Measurements from ENCODE around the gene TTC7B. TPM values are rescaled to one million over a fixed set of nuclear protein-coding genes. Genes with fewer than 3 reads are reported as not detected.

The TTC7B gene
- total RNA-seq, 1 experiment from 2014 or later: 40.9 TPM

DNA sequence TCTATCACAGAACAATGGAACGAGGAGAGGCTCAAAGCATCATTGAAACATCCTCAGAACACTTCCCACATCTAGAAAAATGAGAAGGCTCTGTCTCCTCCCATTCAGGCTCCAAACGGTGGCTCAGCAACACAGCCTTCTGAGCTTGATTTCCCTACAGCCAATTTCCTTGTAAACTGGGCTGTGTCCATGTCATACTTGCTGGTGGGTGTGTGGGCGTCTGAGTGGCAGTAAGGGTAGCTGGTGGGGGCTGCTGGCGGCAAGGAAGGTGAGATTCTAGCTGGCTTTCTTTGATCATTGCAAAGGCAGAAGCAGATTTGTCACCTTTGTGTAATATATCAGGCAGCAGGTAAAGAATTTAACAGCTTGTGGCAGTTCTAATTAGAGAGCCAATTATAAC, 255.7 kb downstream of the TTC7B start:
- BruUV-seq (replicated peaks): no TSS peak
- ChIA-PET POLR2A (no interaction called here), CTCF (no interaction called here)
- Histone ChIP-seq H3K36me3 (ENCODE audit: control insufficient read depth, insufficient read depth, low read length) (no peaks in the 10 kb centered on the region), H3K27me3 (ENCODE audit: control insufficient read depth, insufficient read depth, low read length) (no peaks in the 10 kb centered on the region), H3K27ac (ENCODE audit: low read length) (no peak overlapping the region), H3K9me3 (ENCODE audit: control insufficient read depth, insufficient read depth, low read depth, low read length) (no peaks in the 10 kb centered on the region), H3K4me3 (ENCODE audit: low read depth in 2 of 2, low read length in 2 of 2) (no peak overlapping the region), H3K4me1 (ENCODE audit: control insufficient read depth, insufficient read depth, low read length) (peaks cover 3% of the 10 kb centered on the region; the same call in 1 of the 2 replicates)
- in situ Hi-C loops (cut with HindIII; ENCODE audit: low pct_unique_long_range_greater_than_20kb, low sequenced_read_pairs): no loop called here
- no peak for ATAC-seq
- intact Hi-C loops (cut with micrococcal nuclease; ENCODE audit: unreplicated experiment): no loop called here
- DNase-seq (ENCODE audit: low read depth, low spot score): no peak
- TF ChIP-seq TCF7L2 (IDR thresholded peaks at IDR 0.05; ENCODE audit: low read depth, low read length): no peak
- TF ChIP-seq, protein P1, sequence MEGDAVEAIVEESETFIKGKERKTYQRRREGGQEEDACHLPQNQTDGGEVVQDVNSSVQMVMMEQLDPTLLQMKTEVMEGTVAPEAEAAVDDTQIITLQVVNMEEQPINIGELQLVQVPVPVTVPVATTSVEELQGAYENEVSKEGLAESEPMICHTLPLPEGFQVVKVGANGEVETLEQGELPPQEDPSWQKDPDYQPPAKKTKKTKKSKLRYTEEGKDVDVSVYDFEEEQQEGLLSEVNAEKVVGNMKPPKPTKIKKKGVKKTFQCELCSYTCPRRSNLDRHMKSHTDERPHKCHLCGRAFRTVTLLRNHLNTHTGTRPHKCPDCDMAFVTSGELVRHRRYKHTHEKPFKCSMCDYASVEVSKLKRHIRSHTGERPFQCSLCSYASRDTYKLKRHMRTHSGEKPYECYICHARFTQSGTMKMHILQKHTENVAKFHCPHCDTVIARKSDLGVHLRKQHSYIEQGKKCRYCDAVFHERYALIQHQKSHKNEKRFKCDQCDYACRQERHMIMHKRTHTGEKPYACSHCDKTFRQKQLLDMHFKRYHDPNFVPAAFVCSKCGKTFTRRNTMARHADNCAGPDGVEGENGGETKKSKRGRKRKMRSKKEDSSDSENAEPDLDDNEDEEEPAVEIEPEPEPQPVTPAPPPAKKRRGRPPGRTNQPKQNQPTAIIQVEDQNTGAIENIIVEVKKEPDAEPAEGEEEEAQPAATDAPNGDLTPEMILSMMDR (IDR thresholded peaks at IDR 0.05): no peak
- TF ChIP-seq, protein P2, sequence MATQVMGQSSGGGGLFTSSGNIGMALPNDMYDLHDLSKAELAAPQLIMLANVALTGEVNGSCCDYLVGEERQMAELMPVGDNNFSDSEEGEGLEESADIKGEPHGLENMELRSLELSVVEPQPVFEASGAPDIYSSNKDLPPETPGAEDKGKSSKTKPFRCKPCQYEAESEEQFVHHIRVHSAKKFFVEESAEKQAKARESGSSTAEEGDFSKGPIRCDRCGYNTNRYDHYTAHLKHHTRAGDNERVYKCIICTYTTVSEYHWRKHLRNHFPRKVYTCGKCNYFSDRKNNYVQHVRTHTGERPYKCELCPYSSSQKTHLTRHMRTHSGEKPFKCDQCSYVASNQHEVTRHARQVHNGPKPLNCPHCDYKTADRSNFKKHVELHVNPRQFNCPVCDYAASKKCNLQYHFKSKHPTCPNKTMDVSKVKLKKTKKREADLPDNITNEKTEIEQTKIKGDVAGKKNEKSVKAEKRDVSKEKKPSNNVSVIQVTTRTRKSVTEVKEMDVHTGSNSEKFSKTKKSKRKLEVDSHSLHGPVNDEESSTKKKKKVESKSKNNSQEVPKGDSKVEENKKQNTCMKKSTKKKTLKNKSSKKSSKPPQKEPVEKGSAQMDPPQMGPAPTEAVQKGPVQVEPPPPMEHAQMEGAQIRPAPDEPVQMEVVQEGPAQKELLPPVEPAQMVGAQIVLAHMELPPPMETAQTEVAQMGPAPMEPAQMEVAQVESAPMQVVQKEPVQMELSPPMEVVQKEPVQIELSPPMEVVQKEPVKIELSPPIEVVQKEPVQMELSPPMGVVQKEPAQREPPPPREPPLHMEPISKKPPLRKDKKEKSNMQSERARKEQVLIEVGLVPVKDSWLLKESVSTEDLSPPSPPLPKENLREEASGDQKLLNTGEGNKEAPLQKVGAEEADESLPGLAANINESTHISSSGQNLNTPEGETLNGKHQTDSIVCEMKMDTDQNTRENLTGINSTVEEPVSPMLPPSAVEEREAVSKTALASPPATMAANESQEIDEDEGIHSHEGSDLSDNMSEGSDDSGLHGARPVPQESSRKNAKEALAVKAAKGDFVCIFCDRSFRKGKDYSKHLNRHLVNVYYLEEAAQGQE (IDR thresholded peaks at IDR 0.05; ENCODE audit: insufficient read depth in 1 of 2, low read depth in 2 of 2, low read length in 1 of 2): no peak
- no peak for TF ChIP-seq SIN3A (IDR thresholded peaks at IDR 0.05; ENCODE audit: borderline replicate concordance, insufficient read depth, low read depth, low read length)
- no peak for TF ChIP-seq POLR2AphosphoS5 (IDR thresholded peaks at IDR 0.05; ENCODE audit: low read depth, low read length)

DNA sequence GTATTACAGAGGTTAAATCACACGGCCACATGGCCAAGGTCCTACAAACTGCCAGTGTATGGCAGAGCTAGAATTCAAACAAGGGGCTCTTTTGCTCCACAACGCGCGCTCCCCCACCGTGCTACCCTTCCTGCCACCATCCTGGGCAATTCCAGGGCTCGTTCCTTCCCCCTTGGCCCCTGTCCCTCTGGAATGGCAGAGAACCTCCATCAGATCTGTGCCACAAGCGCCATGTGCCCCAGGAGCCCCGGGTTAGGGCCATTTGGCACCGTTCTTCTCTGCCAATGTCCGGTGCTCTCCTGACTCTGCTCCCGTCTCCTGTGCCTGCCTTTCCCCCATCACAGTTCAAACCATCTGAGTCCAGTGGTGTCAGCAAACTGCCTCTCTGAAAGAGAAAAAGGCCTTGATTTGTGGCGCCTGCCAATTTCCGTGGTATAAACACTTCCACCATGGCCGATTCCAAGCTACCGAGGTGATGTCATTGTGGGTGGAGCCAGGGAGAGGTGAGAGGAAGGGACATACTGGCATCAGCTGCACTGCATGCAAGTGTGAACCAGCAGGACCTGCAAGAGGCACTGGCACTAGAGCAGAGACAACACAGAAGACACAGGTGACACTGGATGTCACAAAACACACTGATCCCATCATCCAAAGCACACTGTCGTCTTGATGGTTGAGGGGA, 256.3 kb downstream of the TTC7B start:
- Histone ChIP-seq H3K4me1 (ENCODE audit: control insufficient read depth, insufficient read depth, low read length) (peaks cover 3% of the 10 kb centered on the region; the same call in 1 of the 2 replicates), H3K9me3 (ENCODE audit: control insufficient read depth, insufficient read depth, low read depth, low read length) (no peaks in the 10 kb centered on the region), H3K4me3 (ENCODE audit: low read depth in 2 of 2, low read length in 2 of 2) (no peak overlapping the region), H3K36me3 (ENCODE audit: control insufficient read depth, insufficient read depth, low read length) (no peaks in the 10 kb centered on the region), H3K27ac (ENCODE audit: low read length) (no peak overlapping the region), H3K27me3 (ENCODE audit: control insufficient read depth, insufficient read depth, low read length) (no peaks in the 10 kb centered on the region)
- no TSS peak for BruUV-seq (replicated peaks)
- ATAC-seq: no peak
- intact Hi-C loops (cut with micrococcal nuclease; ENCODE audit: unreplicated experiment) (no loop called here), in situ Hi-C loops (cut with HindIII; ENCODE audit: low pct_unique_long_range_greater_than_20kb, low sequenced_read_pairs) (no loop called here)
- no peak for DNase-seq (ENCODE audit: low read depth, low spot score)
- POLR2A ChIA-PET: no interaction called here
- TF ChIP-seq TCF7L2 (IDR thresholded peaks at IDR 0.05; ENCODE audit: low read depth, low read length) (no peak), POLR2AphosphoS5 (IDR thresholded peaks at IDR 0.05; ENCODE audit: low read depth, low read length) (no peak), SIN3A (IDR thresholded peaks at IDR 0.05; ENCODE audit: borderline replicate concordance, insufficient read depth, low read depth, low read length) (no peak)
- TF ChIP-seq, protein P1 (IDR thresholded peaks at IDR 0.05): no peak
- TF ChIP-seq, protein P2 (IDR thresholded peaks at IDR 0.05; ENCODE audit: insufficient read depth in 1 of 2, low read depth in 2 of 2, low read length in 1 of 2): no peak
- CTCF ChIA-PET: no interaction called here
